Measurements from ENCODE around the gene EPHA6.

EPHA6 gene

GRCh38 chr3:97485206-97485605 is 670.8 kb downstream of the EPHA6 start:
- no peaks in the 10 kb centered on the region for H3K27me3 ChIP-seq (ENCODE audit: control insufficient read depth in 1 of 2, insufficient read depth in 1 of 2, low read length in 2 of 2)
- H3K9me3 ChIP-seq (ENCODE audit: control insufficient read depth, low read length): peaks cover 3% of the 10 kb centered on the region
- no peak overlapping the region for H3K27ac ChIP-seq (ENCODE audit: low read length, poor library complexity, severe bottlenecking)
- no peak overlapping the region for H3K4ac ChIP-seq (ENCODE audit: low read depth in 1 of 2, low read length in 2 of 2)
- no peak overlapping the region for H2BK15ac ChIP-seq (ENCODE audit: low read depth, poor library complexity, severe bottlenecking)
- H2BK120ac ChIP-seq (ENCODE audit: low read depth, low read length): no peak overlapping the region
- H4K91ac ChIP-seq (ENCODE audit: low read length): no peak overlapping the region
- H2BK12ac ChIP-seq (ENCODE audit: low read length in 2 of 2): no peak overlapping the region
- no peaks in the 10 kb centered on the region for H3K4me1 ChIP-seq (ENCODE audit: control insufficient read depth, insufficient read depth, low read depth, low read length)
- H2AFZ ChIP-seq (ENCODE audit: low read depth, low read length): no peak overlapping the region
- WGBS: 82% methylated on average over 3 of the region's 3 CpGs
- H3K36me3 ChIP-seq (ENCODE audit: control insufficient read depth in 1 of 2, insufficient read depth in 2 of 2, low read depth in 1 of 2, low read length in 2 of 2): no peaks in the 10 kb centered on the region
- H2BK5ac ChIP-seq (ENCODE audit: low read depth, low read length, poor library complexity, severe bottlenecking): no peak overlapping the region
- H3K4me2 ChIP-seq (ENCODE audit: low read length, poor library complexity, severe bottlenecking): no peak overlapping the region
- H3K9ac ChIP-seq (ENCODE audit: low read length): no peak overlapping the region
- H3K18ac ChIP-seq (ENCODE audit: low read depth in 1 of 2, low read length in 2 of 2): no peak overlapping the region
- H4K8ac ChIP-seq (ENCODE audit: low read length): no peak overlapping the region
- H3K79me1 ChIP-seq (replicated peaks; ENCODE audit: low read length, poor library complexity, severe bottlenecking): no peaks in the 10 kb centered on the region
- no peak for DNase-seq
- no peak overlapping the region for H3K4me3 ChIP-seq (ENCODE audit: insufficient read depth in 1 of 2, low read depth in 1 of 2, low read length in 2 of 2)
- no peak overlapping the region for H2AK5ac ChIP-seq (ENCODE audit: low read length, severe bottlenecking)
- no peak overlapping the region for H3K14ac ChIP-seq (ENCODE audit: low read length in 2 of 2)
- H3K23ac ChIP-seq (ENCODE audit: low read length in 2 of 2): no peak overlapping the region

GRCh38 chr3:97487587-97487986 is 673.2 kb downstream of the EPHA6 start:
- Histone ChIP-seq H2BK120ac (ENCODE audit: low read depth, low read length) (no peak overlapping the region), H3K4ac (ENCODE audit: low read depth in 1 of 2, low read length in 2 of 2) (no peak overlapping the region), H3K79me1 (replicated peaks; ENCODE audit: low read length, poor library complexity, severe bottlenecking) (no peaks in the 10 kb centered on the region), H3K14ac (ENCODE audit: low read length in 2 of 2) (no peak overlapping the region), H3K4me1 (ENCODE audit: control insufficient read depth, insufficient read depth, low read depth, low read length) (no peaks in the 10 kb centered on the region), H3K27me3 (ENCODE audit: control insufficient read depth in 1 of 2, insufficient read depth in 1 of 2, low read length in 2 of 2) (no peaks in the 10 kb centered on the region), H4K8ac (ENCODE audit: low read length) (no peak overlapping the region), H3K36me3 (ENCODE audit: control insufficient read depth in 1 of 2, insufficient read depth in 2 of 2, low read depth in 1 of 2, low read length in 2 of 2) (no peaks in the 10 kb centered on the region), H3K9ac (ENCODE audit: low read length) (no peak overlapping the region), H3K4me3 (ENCODE audit: insufficient read depth in 1 of 2, low read depth in 1 of 2, low read length in 2 of 2) (no peak overlapping the region), H3K23ac (ENCODE audit: low read length in 2 of 2) (no peak overlapping the region), H3K18ac (ENCODE audit: low read depth in 1 of 2, low read length in 2 of 2) (no peak overlapping the region), H2BK5ac (ENCODE audit: low read depth, low read length, poor library complexity, severe bottlenecking) (no peak overlapping the region), H2AK5ac (ENCODE audit: low read length, severe bottlenecking) (no peak overlapping the region), H2AFZ (ENCODE audit: low read depth, low read length) (no peak overlapping the region), H2BK15ac (ENCODE audit: low read depth, poor library complexity, severe bottlenecking) (no peak overlapping the region), H3K9me3 (ENCODE audit: control insufficient read depth, low read length) (no peaks in the 10 kb centered on the region), H3K27ac (ENCODE audit: low read length, poor library complexity, severe bottlenecking) (no peak overlapping the region), H3K4me2 (ENCODE audit: low read length, poor library complexity, severe bottlenecking) (no peak overlapping the region), H4K91ac (ENCODE audit: low read length) (no peak overlapping the region), H2BK12ac (ENCODE audit: low read length in 2 of 2) (no peak overlapping the region)
- no peak for DNase-seq
- whole genome bisulfite sequencing: no CpG with 5 or more reads among the region's 1 CpG

GRCh38 chr3:97488741-97489140 is 674.3 kb downstream of the EPHA6 start:
- no peak overlapping the region for H2AK5ac ChIP-seq (ENCODE audit: low read length, severe bottlenecking)
- no peaks in the 10 kb centered on the region for H3K4me1 ChIP-seq (ENCODE audit: control insufficient read depth, insufficient read depth, low read depth, low read length)
- no peak overlapping the region for H3K4ac ChIP-seq (ENCODE audit: low read depth in 1 of 2, low read length in 2 of 2)
- H3K14ac ChIP-seq (ENCODE audit: low read length in 2 of 2): no peak overlapping the region
- no peak overlapping the region for H3K27ac ChIP-seq (ENCODE audit: low read length, poor library complexity, severe bottlenecking)
- H2BK5ac ChIP-seq (ENCODE audit: low read depth, low read length, poor library complexity, severe bottlenecking): no peak overlapping the region
- no peak overlapping the region for H2BK15ac ChIP-seq (ENCODE audit: low read depth, poor library complexity, severe bottlenecking)
- no peak overlapping the region for H3K9ac ChIP-seq (ENCODE audit: low read length)
- no peak overlapping the region for H3K18ac ChIP-seq (ENCODE audit: low read depth in 1 of 2, low read length in 2 of 2)
- H2BK120ac ChIP-seq (ENCODE audit: low read depth, low read length): no peak overlapping the region
- no peak overlapping the region for H4K91ac ChIP-seq (ENCODE audit: low read length)
- no peak overlapping the region for H3K4me2 ChIP-seq (ENCODE audit: low read length, poor library complexity, severe bottlenecking)
- no peaks in the 10 kb centered on the region for H3K9me3 ChIP-seq (ENCODE audit: control insufficient read depth, low read length)
- no peak for DNase-seq
- no peak overlapping the region for H2AFZ ChIP-seq (ENCODE audit: low read depth, low read length)
- H2BK12ac ChIP-seq (ENCODE audit: low read length in 2 of 2): no peak overlapping the region
- no peak overlapping the region for H3K23ac ChIP-seq (ENCODE audit: low read length in 2 of 2)
- no CpG with 5 or more reads among the region's 1 CpG for WGBS
- no peaks in the 10 kb centered on the region for H3K79me1 ChIP-seq (replicated peaks; ENCODE audit: low read length, poor library complexity, severe bottlenecking)
- no peaks in the 10 kb centered on the region for H3K36me3 ChIP-seq (ENCODE audit: control insufficient read depth in 1 of 2, insufficient read depth in 2 of 2, low read depth in 1 of 2, low read length in 2 of 2)
- no peak overlapping the region for H4K8ac ChIP-seq (ENCODE audit: low read length)
- no peaks in the 10 kb centered on the region for H3K27me3 ChIP-seq (ENCODE audit: control insufficient read depth in 1 of 2, insufficient read depth in 1 of 2, low read length in 2 of 2)
- no peak overlapping the region for H3K4me3 ChIP-seq (ENCODE audit: insufficient read depth in 1 of 2, low read depth in 1 of 2, low read length in 2 of 2)

GRCh38 chr3:97495896-97496295 is 681.5 kb downstream of the EPHA6 start:
- Histone ChIP-seq H3K23ac (ENCODE audit: low read length in 2 of 2) (no peak overlapping the region), H3K79me1 (replicated peaks; ENCODE audit: low read length, poor library complexity, severe bottlenecking) (no peaks in the 10 kb centered on the region), H3K9me3 (ENCODE audit: control insufficient read depth, low read length) (no peaks in the 10 kb centered on the region), H3K4me3 (ENCODE audit: insufficient read depth in 1 of 2, low read depth in 1 of 2, low read length in 2 of 2) (no peak overlapping the region), H4K91ac (ENCODE audit: low read length) (no peak overlapping the region), H2BK15ac (ENCODE audit: low read depth, poor library complexity, severe bottlenecking) (no peak overlapping the region), H2BK5ac (ENCODE audit: low read depth, low read length, poor library complexity, severe bottlenecking) (no peak overlapping the region), H3K4ac (ENCODE audit: low read depth in 1 of 2, low read length in 2 of 2) (no peak overlapping the region), H3K27ac (ENCODE audit: low read length, poor library complexity, severe bottlenecking) (no peak overlapping the region), H2BK12ac (ENCODE audit: low read length in 2 of 2) (no peak overlapping the region), H2AFZ (ENCODE audit: low read depth, low read length) (no peak overlapping the region), H4K8ac (ENCODE audit: low read length) (no peak overlapping the region), H3K4me2 (ENCODE audit: low read length, poor library complexity, severe bottlenecking) (no peak overlapping the region), H3K14ac (ENCODE audit: low read length in 2 of 2) (no peak overlapping the region), H3K27me3 (ENCODE audit: control insufficient read depth in 1 of 2, insufficient read depth in 1 of 2, low read length in 2 of 2) (no peaks in the 10 kb centered on the region), H3K9ac (ENCODE audit: low read length) (no peak overlapping the region), H2AK5ac (ENCODE audit: low read length, severe bottlenecking) (no peak overlapping the region), H2BK120ac (ENCODE audit: low read depth, low read length) (no peak overlapping the region), H3K36me3 (ENCODE audit: control insufficient read depth in 1 of 2, insufficient read depth in 2 of 2, low read depth in 1 of 2, low read length in 2 of 2) (no peaks in the 10 kb centered on the region), H3K18ac (ENCODE audit: low read depth in 1 of 2, low read length in 2 of 2) (no peak overlapping the region), H3K4me1 (ENCODE audit: control insufficient read depth, insufficient read depth, low read depth, low read length) (no peaks in the 10 kb centered on the region)
- 89% methylated on average over 4 of the region's 5 CpGs for WGBS
- no peak for DNase-seq
